ENCODE measurements around the gene CDT1. TPM values are rescaled to one million over a fixed set of nuclear protein-coding genes. Genes with fewer than 3 reads are reported as not detected.

CDT1 gene
- 3.5 and 26.5 TPM in 2 replicates for total RNA-seq

DNA sequence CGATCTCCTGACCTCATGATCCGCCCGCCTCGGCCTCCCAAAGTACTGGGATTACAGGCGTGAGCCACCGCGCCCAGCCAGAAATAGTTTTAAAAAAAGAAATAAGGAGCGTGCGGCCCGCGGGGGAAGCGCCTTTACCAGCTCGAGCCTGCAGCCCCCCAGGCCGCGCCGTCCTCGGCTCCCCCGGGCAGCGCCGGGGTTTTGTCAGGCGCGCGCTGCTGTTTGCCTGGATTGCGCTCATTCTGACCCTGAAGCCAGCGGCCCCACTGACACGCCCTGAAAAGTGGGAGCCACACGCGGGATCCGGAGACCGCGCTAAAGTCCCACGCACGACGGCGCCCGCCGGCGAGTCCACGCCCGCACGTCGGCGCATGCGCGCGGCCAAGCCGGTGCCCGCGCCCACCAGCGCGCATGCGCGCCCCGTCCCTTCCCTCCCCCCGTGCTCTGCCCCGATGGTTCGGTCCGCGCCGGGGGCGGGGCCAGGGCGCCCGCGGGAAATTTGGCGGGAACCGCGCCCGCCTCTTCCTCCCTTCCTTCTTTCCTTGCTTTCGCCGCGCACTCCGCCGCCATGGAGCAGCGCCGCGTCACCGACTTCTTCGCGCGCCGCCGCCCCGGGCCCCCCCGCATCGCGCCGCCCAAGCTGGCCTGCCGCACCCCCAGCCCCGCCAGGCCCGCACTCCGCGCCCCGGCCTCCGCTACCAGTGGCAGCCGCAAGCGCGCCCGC lies at the start of gene CDT1:
Gene CDT1 (plus strand): TSS at position 526 of the 724 bp plus-strand sequence. CDS start 43 bp downstream, at position 569.

DNA sequence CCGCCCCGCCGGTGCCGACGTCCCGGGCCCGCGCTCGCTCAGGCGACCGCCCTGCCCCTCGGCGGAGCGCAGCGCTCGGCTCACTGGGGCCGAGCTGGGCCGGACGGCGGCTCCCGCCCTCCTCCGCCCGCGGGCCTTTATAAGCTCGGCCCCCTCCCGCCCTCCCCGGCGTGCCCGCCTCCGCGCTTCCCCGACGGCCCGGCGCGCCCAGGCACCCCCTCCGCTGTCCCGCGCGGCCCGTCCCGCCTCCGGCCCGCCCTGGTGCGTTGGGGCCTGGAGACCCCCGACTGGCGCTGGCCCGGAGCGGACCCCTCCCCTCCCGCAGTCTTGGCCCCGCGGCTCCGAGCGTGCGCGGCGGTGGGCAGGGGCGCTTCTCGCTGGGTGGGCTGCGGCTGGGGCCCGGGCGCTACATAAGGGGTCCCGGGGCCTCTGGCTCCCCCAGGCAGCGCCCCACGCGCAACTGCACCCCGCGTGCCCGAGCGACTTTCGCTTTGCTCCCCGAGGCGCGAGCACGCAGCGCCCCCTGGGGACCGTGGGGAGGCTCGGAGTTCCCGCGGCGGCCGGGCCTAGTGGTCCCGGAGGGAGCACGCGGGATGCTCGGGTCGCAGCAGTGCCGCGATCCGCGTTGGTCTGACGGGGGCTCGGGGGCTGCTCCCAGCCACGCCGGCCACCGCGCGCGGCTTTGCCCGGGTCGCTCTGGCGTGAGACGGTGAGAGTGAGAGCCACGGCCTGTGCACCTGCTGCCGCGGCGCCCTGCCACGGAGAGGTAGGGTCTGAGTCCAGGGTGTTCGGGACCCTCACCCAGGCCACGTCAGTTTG lies 18.3 kb upstream of the CDT1 start, which contains the start of gene PIEZO1:
Gene PIEZO1 (minus strand): TSS at position 115 of the 819 bp plus-strand sequence. CDS start 256 bp downstream, outside the sequence.

DNA sequence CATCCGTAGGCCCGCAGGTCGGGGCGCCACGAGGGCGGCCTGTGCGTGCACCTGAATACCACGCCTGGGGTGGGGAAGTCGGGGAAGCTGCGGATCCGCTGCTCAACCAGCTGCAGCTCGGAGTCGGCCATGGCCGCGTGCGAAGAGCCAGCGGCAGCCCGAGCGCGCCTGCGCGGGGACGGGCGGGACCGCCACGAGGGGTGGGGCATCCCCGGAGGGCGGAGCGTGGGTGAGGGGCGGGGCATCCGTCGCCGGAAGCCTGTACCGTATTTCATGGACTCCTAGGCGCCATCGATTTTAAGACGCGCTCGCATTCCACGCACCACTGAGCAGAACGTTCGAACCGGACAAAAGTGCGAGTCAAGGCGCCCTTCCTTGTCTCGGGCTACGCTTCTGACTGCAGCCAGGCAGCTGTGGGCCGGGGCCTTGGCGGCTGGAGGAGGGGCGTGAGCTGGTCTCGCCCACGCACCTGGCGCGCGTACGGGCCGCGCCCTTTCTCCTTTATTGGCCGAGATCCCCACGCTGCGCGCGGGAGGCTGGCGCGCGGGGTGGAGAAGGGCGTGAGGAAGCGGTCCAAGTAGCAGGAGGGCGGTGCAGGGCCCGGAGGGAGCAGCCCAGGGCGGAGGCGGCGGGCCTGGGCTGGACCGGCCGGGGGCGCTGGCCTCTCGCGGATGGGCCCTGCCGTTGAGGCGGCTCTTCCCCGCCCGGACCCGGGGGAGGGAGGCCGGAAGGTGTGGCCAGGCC lies 8.4 kb downstream of the CDT1 start, which contains the start of gene APRT:
Gene APRT (minus strand): TSS at position 160 of the 744 bp plus-strand sequence. CDS start 29 bp downstream, at position 131.

DNA sequence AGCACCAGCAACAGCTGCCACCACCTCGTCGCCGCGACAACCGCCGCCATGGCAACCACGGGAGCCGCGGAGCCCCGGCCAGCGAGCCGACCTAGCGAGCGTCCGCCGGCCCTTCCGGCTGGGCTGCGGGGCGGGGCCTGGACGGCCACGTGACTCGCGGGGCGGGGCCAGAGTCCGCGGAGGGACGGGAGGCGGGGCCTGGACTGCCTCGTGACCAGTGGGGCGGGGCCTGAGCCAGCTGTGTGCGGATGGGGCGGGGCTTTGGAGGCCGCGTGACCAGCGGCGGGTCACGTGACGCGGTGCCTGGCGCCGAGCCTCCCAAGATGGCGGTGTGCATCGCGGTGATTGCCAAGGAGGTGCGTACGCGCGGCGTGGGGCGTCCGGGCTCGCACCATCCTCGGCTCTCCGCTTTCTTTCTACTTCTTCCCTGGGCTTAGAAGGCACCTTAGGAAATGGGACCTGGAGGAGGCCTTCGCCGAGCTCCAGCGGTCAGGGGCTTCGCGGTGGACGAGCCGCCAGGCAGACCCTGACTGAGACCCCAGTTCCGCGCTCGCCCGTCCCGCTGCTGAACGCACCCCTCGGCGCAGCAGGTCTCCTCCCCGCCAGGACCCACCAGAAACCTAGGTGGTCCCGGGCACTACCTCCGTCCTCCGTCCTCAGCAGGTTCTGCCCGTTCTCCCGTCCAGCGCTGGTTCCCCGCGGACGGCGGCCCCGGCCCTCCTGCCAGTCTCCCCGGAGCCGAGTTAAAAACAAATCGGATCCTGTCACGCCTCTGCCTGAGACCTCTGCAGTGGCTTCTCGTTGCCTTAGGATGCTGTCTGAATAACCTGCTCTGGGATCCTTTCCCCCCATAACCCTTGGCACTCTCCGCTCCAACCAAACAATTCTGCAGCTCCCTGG lies 53.5 kb downstream of the CDT1 start, which contains the start of the genes GALNS and TRAPPC2L:
Gene GALNS (minus strand): TSS at position 120 of the 900 bp plus-strand sequence. CDS start 70 bp downstream, at position 50.
Gene TRAPPC2L (plus strand): TSS at position 300 of the 900 bp plus-strand sequence. CDS start 24 bp downstream, at position 324.

Other genes with a start within 250 kb of the CDT1 start
- 17.2 and 19.3 TPM in 2 replicates for gene ZC3H18, start 233.4 kb upstream of the CDT1 start, total RNA-seq
- gene IL17C, start 165.2 kb upstream of the CDT1 start, total RNA-seq = 0.44 TPM in 1 of 2 replicates, not detected in the other
- 136 and 240 TPM in 2 replicates for gene CYBA, start 152.7 kb upstream of the CDT1 start, total RNA-seq
- 67.6 and 232 TPM in 2 replicates for gene MVD, start 140.7 kb upstream of the CDT1 start, total RNA-seq
- gene SNAI3, start 117.3 kb upstream of the CDT1 start, total RNA-seq = 0.22 TPM in 1 of 2 replicates, not detected in the other
- gene RNF166, start 97.4 kb upstream of the CDT1 start, total RNA-seq = 19.7 and 30.4 TPM in 2 replicates
- 11.2 and 37.5 TPM in 2 replicates for gene CTU2, start 97.3 kb upstream of the CDT1 start, total RNA-seq
- 229 and 273 TPM in 2 replicates for gene PIEZO1, start 18.6 kb upstream of the CDT1 start, total RNA-seq
- 52.7 and 58.3 TPM in 2 replicates for gene APRT, start 8.1 kb downstream of the CDT1 start, total RNA-seq
- gene GALNS, start 53.2 kb downstream of the CDT1 start, total RNA-seq = 31.1 and 43.8 TPM in 2 replicates
- 35.1 and 78.1 TPM in 2 replicates for gene TRAPPC2L, start 53.3 kb downstream of the CDT1 start, total RNA-seq
- not detected in 2 replicates for gene PABPN1L, start 62.9 kb downstream of the CDT1 start, total RNA-seq
- gene CBFA2T3, start 173.4 kb downstream of the CDT1 start, total RNA-seq = not detected in 2 replicates